BE2C (cell line): ENCODE measurements around the gene RAB7A.
A peak's percentile ranks its signal among the peaks of the same experiment; 100 is the strongest.

Source experiments
- DNase-seq: peaks from one replicate; pipeline ENCODE4 v3.0.0-alpha.2; 2020
- H3K27me3 ChIP-seq: fragments of 250-450 bp; sonication (Bioruptor Pico); 2 replicates; pipeline ENCODE4 v1.5.1; 2020; ENCODE audit warnings: mild to moderate bottlenecking
- H3K36me3 ChIP-seq: fragments of 250-450 bp; sonication (Bioruptor Pico); 2 replicates; pipeline ENCODE4 v1.5.1; 2020; ENCODE audit warnings: mild to moderate bottlenecking
- H3K4me1 ChIP-seq: fragments of 250-450 bp; sonication (Bioruptor Pico); 2 replicates; pipeline ENCODE4 v1.5.1; 2020
- H3K4me3 ChIP-seq: 2 replicates; pipeline ENCODE4 v1.5.1; 2011; ENCODE audit warnings: low read depth, low read length
- H3K9me3 ChIP-seq: fragments of 250-450 bp; sonication (Bioruptor Pico); 2 replicates; pipeline ENCODE4 v1.5.1; 2020
- CTCF ChIP-seq: IDR thresholded peaks from 2 replicates; pipeline ENCODE4 v1.5.1; 2012; ENCODE audit warnings: mild to moderate bottlenecking, low read depth, low read length

RAB7A gene

GRCh38 chr3:128782282-128783146 lies 56.5 kb downstream of the RAB7A start:
- H3K9me3 ChIP-seq: no peaks in the 10 kb centered on the region
- TF ChIP-seq CTCF: no peak
- DNase-seq: no peak
- H3K4me1 ChIP-seq: no peaks in the 10 kb centered on the region; the same call in 1 of the 2 replicates
- no peaks in the 10 kb centered on the region for H3K36me3 ChIP-seq
- no peak overlapping the region for H3K4me3 ChIP-seq
- no peaks in the 10 kb centered on the region for H3K27me3 ChIP-seq

GRCh38 chr3:128783774-128784173 lies 57.8 kb downstream of the RAB7A start:
- Histone ChIP-seq H3K36me3 (0 out of 2 replicates have a peak, but pooled peaks cover 3% of the 10 kb centered on the region), H3K9me3 (no peaks in the 10 kb centered on the region), H3K4me1 (no peaks in the 10 kb centered on the region; the same call in 1 of the 2 replicates), H3K4me3 (no peak overlapping the region), H3K27me3 (no peaks in the 10 kb centered on the region)
- DNase-seq: no peak
- TF ChIP-seq CTCF: no peak

- no peaks in the 10 kb centered on the region for H3K9me3 ChIP-seq
- TF ChIP-seq CTCF: peak; percentile 73
- DNase-seq: peak; percentile 64
- H3K36me3 ChIP-seq: 0 out of 2 replicates have a peak, but pooled peaks cover 3% of the 10 kb centered on the region
- no peaks in the 10 kb centered on the region for H3K27me3 ChIP-seq
- H3K4me3 ChIP-seq: no peak overlapping the region
- H3K4me1 ChIP-seq: no peaks in the 10 kb centered on the region; the same call in 1 of the 2 replicates
Measured at GRCh38 chr3:128784232-128784631, 58.2 kb downstream of the RAB7A start.

- H3K4me1 ChIP-seq: no peaks in the 10 kb centered on the region; the same call in 1 of the 2 replicates
- no peak for DNase-seq
Measured at GRCh38 chr3:128784843-128785242, 58.9 kb downstream of the RAB7A start.

GRCh38 chr3:128786434-128787020 lies 60.5 kb downstream of the RAB7A start:
- H3K4me1 ChIP-seq: no peaks in the 10 kb centered on the region; the same call in 1 of the 2 replicates
- no peak for DNase-seq
- 0 out of 2 replicates have a peak, but pooled peaks cover 3% of the 10 kb centered on the region for H3K36me3 ChIP-seq
- H3K4me3 ChIP-seq: no peak overlapping the region
- H3K9me3 ChIP-seq: no peaks in the 10 kb centered on the region
- no peak for TF ChIP-seq CTCF
- no peaks in the 10 kb centered on the region for H3K27me3 ChIP-seq

More at GRCh38 chr3:128784843-128785242, 58.9 kb downstream of the RAB7A start:
- Histone ChIP-seq H3K9me3 (no peaks in the 10 kb centered on the region), H3K4me3 (no peak overlapping the region), H3K36me3 (0 out of 2 replicates have a peak, but pooled peaks cover 3% of the 10 kb centered on the region), H3K27me3 (no peaks in the 10 kb centered on the region)
- no peak for TF ChIP-seq CTCF
